B cell (primary cell): ENCODE measurements around the gene GAK. TPM values are rescaled to one million over a fixed set of nuclear protein-coding genes. Genes with fewer than 3 reads are reported as not detected.

ENCODE experiments used
- ATAC-seq: fragments of 200-7000 bp; cut with Tn5 transposase; one replicate; pipeline ENCODE4 v1.10.0; 2021; ENCODE audit warnings: low read depth, mild to moderate bottlenecking, moderate number of reproducible peaks, moderate library complexity
- CTCF ChIA-PET: fragments of 350-600 bp; sonication (Branson Sonifier 250); formaldehyde crosslinking; loops from one replicate; lab custom pipeline; 2021; ENCODE audit warnings: antibody characterized with exemption, inconsistent platforms; lab: Charles Lee
- POLR2A ChIA-PET: fragments of 350-600 bp; sonication (Branson Sonifier 250); formaldehyde crosslinking; loops from one replicate; lab custom pipeline; 2021; ENCODE audit warnings: antibody characterized with exemption; lab: Charles Lee
- DNase-seq: peaks from one replicate; pipeline ENCODE4 v3.0.0; 2013
- H2AFZ ChIP-seq: 2 replicates; pipeline ENCODE4 v1.6.1; 2012; ENCODE audit warnings: mild to moderate bottlenecking, low read depth, low read length; ENCODE audit not compliant: insufficient read depth, poor library complexity, severe bottlenecking
- H3K27ac ChIP-seq, 2 donors: 1 replicate in 1 of 2; 2 replicates in 1 of 2; pipeline ENCODE4 v1.5.1; 2012 to 2013; ENCODE audit warnings: low read length in 2 of 2, mild to moderate bottlenecking in 2 of 2, moderate library complexity in 1 of 2
- H3K27me3 ChIP-seq, 4 experiments: fragments of 200-600 bp in 1 of 4; sonication (generic) in 1 of 4; replicated peaks in 1 of 4; 1 replicate in 2 of 4; 2 replicates in 2 of 4; pipeline versions ENCODE4 v1.6.1 to v1.7.0; 2013 to 2016; ENCODE audit warnings: low read length in 3 of 4, mild to moderate bottlenecking in 2 of 4, mixed read lengths in 1 of 4, moderate library complexity in 1 of 4; ENCODE audit not compliant: insufficient read depth in 4 of 4, control insufficient read depth in 3 of 4; ENCODE audit errors: control extremely low read depth in 1 of 4
- H3K36me3 ChIP-seq, 2 experiments: replicated peaks in 1 of 2; 1 replicate in 1 of 2; 2 replicates in 1 of 2; pipeline versions ENCODE4 v1.6.1 to v1.7.1; 2013; ENCODE audit warnings: low read length in 1 of 2; ENCODE audit not compliant: insufficient read depth in 2 of 2, control insufficient read depth in 1 of 2; ENCODE audit errors: control extremely low read depth in 1 of 2, extremely low read depth in 1 of 2
- H3K4me1 ChIP-seq, 2 donors: fragments of 200-600 bp in 1 of 2; sonication (generic) in 1 of 2; 1 replicate in 1 of 2; 2 replicates in 1 of 2; pipeline versions ENCODE4 v1.5.1 to v1.6.1; 2013 to 2017; ENCODE audit warnings: low read length in 2 of 2; ENCODE audit not compliant: control insufficient read depth in 2 of 2, insufficient read depth in 2 of 2
- H3K4me2 ChIP-seq: replicated peaks from 2 replicates; pipeline ENCODE3; 2012; ENCODE audit warnings: mild to moderate bottlenecking, low read depth, low read length; ENCODE audit not compliant: poor library complexity, severe bottlenecking
- H3K4me3 ChIP-seq, 5 experiments: fragments of 200-600 bp in 1 of 5; sonication (generic) in 1 of 5; 1 replicate in 3 of 5; 2 replicates in 2 of 5; pipeline versions ENCODE4 v1.5.1 to v1.7.0; 2011 to 2016; ENCODE audit warnings: low read length in 4 of 5, mild to moderate bottlenecking in 4 of 5, low read depth in 2 of 5, control low read depth in 1 of 5, moderate library complexity in 1 of 5; ENCODE audit not compliant: insufficient read depth in 1 of 5; ENCODE audit errors: control extremely low read depth in 1 of 5, extremely low read depth in 1 of 5
- H3K79me2 ChIP-seq: fragments of 200-600 bp; sonication (generic); one replicate; pipeline ENCODE4 v1.6.0; 2016; ENCODE audit warnings: low read length; ENCODE audit not compliant: control insufficient read depth, insufficient read depth
- H3K9ac ChIP-seq: fragments of 200-600 bp; sonication (generic); 2 replicates; pipeline ENCODE4 v1.6.1; 2017; ENCODE audit warnings: mild to moderate bottlenecking, low read length, moderate library complexity
- H3K9me3 ChIP-seq, 3 donors: one replicate each; pipeline versions ENCODE4 v1.6.1 to v1.7.1; 2013; ENCODE audit warnings: low read length in 2 of 3; ENCODE audit not compliant: control insufficient read depth in 2 of 3, insufficient read depth in 1 of 3; ENCODE audit errors: control extremely low read depth in 1 of 3
- H4K20me1 ChIP-seq: 2 replicates; pipeline ENCODE4 v1.6.0; 2012; ENCODE audit warnings: mild to moderate bottlenecking, low read length; ENCODE audit not compliant: insufficient read depth, control insufficient read depth, poor library complexity, severe bottlenecking
- H3K27ac Mint-ChIP-seq: one replicate; pipeline ENCODE4 v1.8.0; 2021; ENCODE audit warnings: mixed read lengths
- H3K27me3 Mint-ChIP-seq: one replicate; pipeline ENCODE4 v1.8.0; 2021; ENCODE audit warnings: mixed read lengths
- H3K4me1 Mint-ChIP-seq: one replicate; pipeline ENCODE4 v1.8.0; 2021; ENCODE audit warnings: mixed read lengths
- H3K4me3 Mint-ChIP-seq: one replicate; pipeline ENCODE4 v1.8.0; 2021; ENCODE audit warnings: mixed read lengths
- H3K9me3 Mint-ChIP-seq: one replicate; pipeline ENCODE4 v1.8.0; 2022; ENCODE audit warnings: mixed read lengths; ENCODE audit not compliant: insufficient read depth
- EZH2 ChIP-seq: IDR thresholded peaks from 2 replicates; pipeline ENCODE4 v1.6.1; 2012; ENCODE audit warnings: borderline replicate concordance, low read depth, mild to moderate bottlenecking, moderate library complexity, low read length; ENCODE audit not compliant: insufficient read depth, poor library complexity, severe bottlenecking
- WGBS: methylation state at CpG from one replicate; pipeline ENCODE4 v1.1.5; 2013; ENCODE audit warnings: missing lambda C conversion rate; ENCODE audit not compliant: insufficient coverage; 5-methylcytosine and 5-hydroxymethylcytosine counted together
- intact Hi-C: fragments of 100-400 bp; cut with micrococcal nuclease; formaldehyde crosslinking; loops from one replicate; pipeline ENCODE4 v1.10.0; 2022
- polyA plus RNA-seq: library from polyadenylated mRNA; depleted of rRNA; stranded (reverse); fragments of >200 nt; gene quantifications from 2 replicates; pipeline ENCODE4 v1.2.3, GENCODE V29; 2012
- total RNA-seq, 2 donors: library from RNA; stranded (reverse); fragments of 120-200 nt in 1 of 2; gene quantifications; 1 replicate in 1 of 2; 2 replicates in 1 of 2; pipeline versions ENCODE4 v1.2.3 to v1.2.4, GENCODE V29; 2013 to 2022
- TF ChIP-seq, protein P1 (sequence below): fragments of 200-600 bp; IDR thresholded peaks from one replicate; pipeline ENCODE4 v1.8.0; 2022; ENCODE audit warnings: antibody characterized with exemption, mild to moderate bottlenecking

The GAK gene
- total and polyA plus RNA-seq, 2 donors (not counting 1 experiment from before 2014, with no cell fraction given), result 113 to 283 TPM

DNA sequence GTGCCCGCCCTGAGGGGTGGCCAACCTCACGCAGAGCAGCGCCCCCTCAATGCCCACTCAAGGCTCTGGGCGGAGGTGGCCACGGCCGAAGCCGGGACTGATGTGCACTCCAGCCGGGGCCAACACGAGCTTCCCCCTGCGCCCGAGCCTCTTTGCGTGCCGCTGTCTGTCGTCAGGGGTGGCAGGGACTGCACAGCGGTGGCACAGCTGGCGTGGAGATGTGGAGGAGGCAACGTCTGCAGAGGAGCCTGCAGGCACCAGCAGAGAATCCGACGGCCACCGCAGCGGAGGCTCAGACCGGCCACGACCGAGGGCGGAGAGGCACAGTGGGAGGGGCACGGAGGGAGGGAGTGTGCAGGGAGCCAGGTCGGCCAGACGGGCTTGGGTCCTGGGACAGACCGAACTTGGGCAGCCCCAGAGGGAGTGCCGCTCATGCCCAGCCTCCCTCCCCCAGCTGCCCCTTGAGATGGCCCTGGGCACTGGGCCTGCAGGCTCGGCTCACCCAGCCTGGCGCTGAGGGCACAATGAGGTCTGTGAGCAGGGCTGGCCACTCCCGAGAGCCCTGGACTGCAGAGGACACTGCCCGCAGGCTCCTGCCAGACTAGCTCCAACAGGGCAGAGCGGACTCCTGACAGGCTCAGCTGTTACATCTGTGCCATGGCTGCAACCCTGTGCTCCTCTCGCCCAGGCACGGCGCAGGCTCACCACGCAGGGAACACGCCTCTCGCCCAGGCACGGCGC lies 59.7 kb downstream of the GAK start:
- Mint-ChIP-seq H3K27ac (no peak overlapping the region), H3K4me3 (no peak overlapping the region), H3K4me1 (no peaks in the 10 kb centered on the region), H3K27me3 (no peaks in the 10 kb centered on the region), H3K9me3 (no peaks in the 10 kb centered on the region)
- WGBS, result 98% methylated on average over 42 of the region's 43 CpGs
- H2AFZ ChIP-seq, result no peak overlapping the region
- DNase-seq, result no peak
- TF ChIP-seq, protein P1, sequence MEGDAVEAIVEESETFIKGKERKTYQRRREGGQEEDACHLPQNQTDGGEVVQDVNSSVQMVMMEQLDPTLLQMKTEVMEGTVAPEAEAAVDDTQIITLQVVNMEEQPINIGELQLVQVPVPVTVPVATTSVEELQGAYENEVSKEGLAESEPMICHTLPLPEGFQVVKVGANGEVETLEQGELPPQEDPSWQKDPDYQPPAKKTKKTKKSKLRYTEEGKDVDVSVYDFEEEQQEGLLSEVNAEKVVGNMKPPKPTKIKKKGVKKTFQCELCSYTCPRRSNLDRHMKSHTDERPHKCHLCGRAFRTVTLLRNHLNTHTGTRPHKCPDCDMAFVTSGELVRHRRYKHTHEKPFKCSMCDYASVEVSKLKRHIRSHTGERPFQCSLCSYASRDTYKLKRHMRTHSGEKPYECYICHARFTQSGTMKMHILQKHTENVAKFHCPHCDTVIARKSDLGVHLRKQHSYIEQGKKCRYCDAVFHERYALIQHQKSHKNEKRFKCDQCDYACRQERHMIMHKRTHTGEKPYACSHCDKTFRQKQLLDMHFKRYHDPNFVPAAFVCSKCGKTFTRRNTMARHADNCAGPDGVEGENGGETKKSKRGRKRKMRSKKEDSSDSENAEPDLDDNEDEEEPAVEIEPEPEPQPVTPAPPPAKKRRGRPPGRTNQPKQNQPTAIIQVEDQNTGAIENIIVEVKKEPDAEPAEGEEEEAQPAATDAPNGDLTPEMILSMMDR, result no peak
- no peak for TF ChIP-seq EZH2
- ATAC-seq, result no peak
- H3K4me1 ChIP-seq, result no peaks in the 10 kb centered on the region
- no peak overlapping the region for H3K9ac ChIP-seq
- intact Hi-C loops, result no loop called here
- H3K27me3 ChIP-seq, result no peaks in the 10 kb centered on the region
- ChIA-PET CTCF (interaction anchor here (0.7 kb wide), 2 partner anchors 115 to 477 kb away, joined by 3 read pairs; partner anchors contain the start of gene IDUA), POLR2A (no interaction called here)
- H3K4me3 ChIP-seq, result no peak overlapping the region
- no peak overlapping the region for H3K4me2 ChIP-seq
- H3K9me3 ChIP-seq, result peaks cover 0 to 2% (median 0%) of the 10 kb centered on the region in 3 donors
- peaks cover 32% of the 10 kb centered on the region for H4K20me1 ChIP-seq
- no peaks in the 10 kb centered on the region for H3K79me2 ChIP-seq
- H3K36me3 ChIP-seq, result peaks cover 1 to 76% of the 10 kb centered on the region in 2 experiments
- no peak overlapping the region for H3K27ac ChIP-seq

DNA sequence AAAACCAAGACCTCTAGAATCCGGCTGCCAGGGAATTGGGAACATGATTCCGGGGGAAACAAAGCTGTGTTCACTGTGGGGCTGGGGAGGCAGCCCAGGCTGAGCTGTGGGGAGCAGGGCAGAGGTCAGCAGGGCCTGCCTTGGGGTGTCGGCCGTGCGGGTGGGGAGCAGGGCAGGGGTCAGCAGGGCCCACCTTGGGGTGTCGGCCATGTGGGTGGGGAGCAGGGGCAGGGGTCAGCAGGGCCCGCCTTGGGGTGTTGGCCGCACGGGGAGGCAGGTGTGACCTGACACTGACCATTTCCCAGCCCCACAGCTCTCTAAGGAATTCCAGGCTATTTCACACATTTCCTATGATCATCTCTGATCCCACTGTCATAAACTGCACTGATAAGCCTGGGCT lies 60.6 kb downstream of the GAK start:
- intact Hi-C loops, result no loop called here
- H3K9me3 ChIP-seq, result peaks cover 0 to 2% (median 0%) of the 10 kb centered on the region in 3 donors
- no peak for TF ChIP-seq EZH2
- TF ChIP-seq, protein P1, result no peak
- no peak overlapping the region for H3K27ac Mint-ChIP-seq
- no peak overlapping the region for H3K27ac ChIP-seq
- peaks cover 1 to 75% of the 10 kb centered on the region in 2 experiments for H3K36me3 ChIP-seq
- H3K4me3 ChIP-seq, result no peak overlapping the region
- H3K27me3 Mint-ChIP-seq, result no peaks in the 10 kb centered on the region
- H3K4me3 Mint-ChIP-seq, result no peak overlapping the region
- no peak overlapping the region for H3K9ac ChIP-seq
- ATAC-seq, result no peak
- CTCF ChIA-PET, result no interaction called here
- 95% methylated on average over 4 of the region's 9 CpGs for WGBS
- no peaks in the 10 kb centered on the region for H3K4me1 ChIP-seq
- peaks cover 39% of the 10 kb centered on the region for H4K20me1 ChIP-seq
- H3K79me2 ChIP-seq, result no peaks in the 10 kb centered on the region
- no peaks in the 10 kb centered on the region for H3K27me3 ChIP-seq
- no peak overlapping the region for H2AFZ ChIP-seq
- no peaks in the 10 kb centered on the region for H3K9me3 Mint-ChIP-seq
- POLR2A ChIA-PET, result no interaction called here
- DNase-seq, result no peak
- no peaks in the 10 kb centered on the region for H3K4me1 Mint-ChIP-seq
- no peak overlapping the region for H3K4me2 ChIP-seq
